Thymus (tissue), 11 donors: ENCODE results near the gene BICDL1. TPM values are rescaled to one million over a fixed set of nuclear protein-coding genes. Genes with fewer than 3 reads are reported as not detected.

Source experiments
- DNase-seq, 9 donors: peaks; one replicate each; pipeline ENCODE4 v3.0.0-alpha.2; 2013; ENCODE audit warnings: low spot score in 9 of 9, low read depth in 6 of 9, missing footprints in 1 of 9
- H3K27ac ChIP-seq, 2 donors: one replicate each; pipeline ENCODE4 v1.5.1; 2013; ENCODE audit warnings: control low read depth in 1 of 2, low read depth in 1 of 2, low read length in 1 of 2, mild to moderate bottlenecking in 1 of 2, moderate library complexity in 1 of 2
- H3K27me3 ChIP-seq, 2 donors: one replicate each; pipeline ENCODE4 v1.5.1; 2013; ENCODE audit warnings: low read length in 1 of 2; ENCODE audit not compliant: control insufficient read depth in 2 of 2, insufficient read depth in 1 of 2
- H3K36me3 ChIP-seq, 2 donors: one replicate each; pipeline ENCODE4 v1.5.1; 2013; ENCODE audit warnings: low read length in 1 of 2, mild to moderate bottlenecking in 1 of 2, moderate library complexity in 1 of 2; ENCODE audit not compliant: control insufficient read depth in 2 of 2, insufficient read depth in 2 of 2
- H3K4me1 ChIP-seq, 2 donors: one replicate each; pipeline ENCODE4 v1.5.1; 2013; ENCODE audit warnings: low read length in 2 of 2; ENCODE audit not compliant: control insufficient read depth in 2 of 2, insufficient read depth in 2 of 2
- H3K4me3 ChIP-seq, 2 donors: one replicate each; pipeline ENCODE4 v1.5.1; 2013; ENCODE audit warnings: low read length in 2 of 2, control low read depth in 1 of 2, mild to moderate bottlenecking in 1 of 2
- H3K9me3 ChIP-seq, 2 donors: one replicate each; pipeline ENCODE4 v1.5.1; 2013; ENCODE audit warnings: low read length in 1 of 2, mild to moderate bottlenecking in 1 of 2; ENCODE audit not compliant: control insufficient read depth in 2 of 2, insufficient read depth in 1 of 2
- WGBS: extraction: QIAGEN DNeasy Blood & Tissue Kit; methylation state at CpG from one replicate; pipeline ENCODE4 v1.1.7; 2013; 5-methylcytosine and 5-hydroxymethylcytosine counted together
- polyA plus RNA-seq: library from polyadenylated mRNA; stranded (reverse); fragments of 200-250 nt; gene quantifications from one replicate; pipeline ENCODE4 v1.2.3, GENCODE V29; 2013
- total RNA-seq: library from RNA; stranded (reverse); fragments of 120-200 nt; gene quantifications from one replicate; pipeline ENCODE4 v1.2.4, GENCODE V29; 2013
- donor health status: healthy.

The BICDL1 gene
- total and polyA plus RNA-seq, 2 donors: 18.7 to 67.6 TPM

DNA sequence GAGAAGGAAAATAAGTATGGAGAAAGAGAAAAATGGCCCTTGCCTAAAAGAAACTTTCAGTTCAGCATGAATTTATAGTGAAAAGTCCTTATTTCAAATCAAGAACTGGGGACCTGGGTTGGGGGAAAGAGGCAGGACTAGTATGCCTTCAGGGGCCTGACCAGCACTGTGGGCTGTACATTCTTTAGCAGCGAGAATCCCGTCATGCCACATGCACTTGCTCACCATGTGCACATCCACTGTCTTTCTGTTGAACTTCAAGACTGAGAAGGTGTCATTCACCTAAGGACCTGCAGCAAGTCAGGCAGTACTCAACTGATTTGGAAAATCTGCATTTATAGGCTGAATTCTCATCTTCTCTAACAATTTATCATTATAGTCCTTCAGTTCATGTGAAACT, 77.3 kb downstream of the BICDL1 start:
- Histone ChIP-seq H3K27ac (no peak overlapping the region), H3K27me3 (no peaks in the 10 kb centered on the region), H3K4me3 (no peak overlapping the region), H3K4me1 (no peaks in the 10 kb centered on the region), H3K36me3 (peaks cover 25 to 39% of the 10 kb centered on the region in 2 donors), H3K9me3 (no peaks in the 10 kb centered on the region)
- WGBS: 100% methylated on average over 2 of the region's 2 CpGs
- DNase-seq: no peak

DNA sequence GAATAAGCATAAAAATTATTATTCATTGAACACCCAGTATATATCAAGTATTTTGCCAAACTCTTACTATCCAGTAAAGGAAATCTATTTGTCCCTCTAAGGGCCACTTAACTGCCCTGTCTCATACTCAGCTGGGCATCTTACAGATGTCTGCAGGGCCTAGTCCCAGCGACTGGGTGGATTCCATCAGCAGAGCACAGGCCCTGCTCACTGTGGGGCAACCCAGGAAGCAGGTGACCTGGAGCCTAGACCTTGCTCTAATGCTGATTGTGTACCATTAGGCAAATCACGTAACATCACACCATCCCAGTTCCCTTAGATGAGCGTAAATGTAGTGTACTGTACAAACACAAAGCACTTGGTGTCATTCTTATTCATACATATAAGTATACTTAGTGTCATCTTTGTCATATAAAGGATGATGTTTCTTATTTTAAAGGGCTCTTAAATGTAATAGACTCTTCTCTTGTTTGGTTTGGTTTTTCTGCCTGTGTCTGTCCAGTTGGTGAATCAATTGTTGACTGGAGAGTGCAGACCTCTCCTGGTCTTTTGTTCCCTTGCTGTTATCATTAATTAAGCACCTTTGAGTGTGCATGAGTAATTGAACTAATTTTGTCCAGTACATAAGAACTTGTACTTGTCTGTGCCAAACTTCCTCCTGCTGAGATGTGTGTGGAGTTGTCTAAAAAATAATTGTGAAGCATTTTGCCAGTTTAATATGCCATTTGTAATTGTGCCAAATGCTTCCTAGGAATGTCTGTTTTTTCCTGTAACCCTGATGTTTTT, 78.2 kb downstream of the BICDL1 start:
- DNase-seq: no peak
- no peaks in the 10 kb centered on the region for H3K9me3 ChIP-seq
- H3K36me3 ChIP-seq: peaks cover 29 to 41% of the 10 kb centered on the region in 2 donors
- H3K27ac ChIP-seq: no peak overlapping the region
- WGBS: 95% methylated on average over 3 of the region's 3 CpGs
- no peak overlapping the region for H3K4me3 ChIP-seq
- H3K4me1 ChIP-seq: no peaks in the 10 kb centered on the region
- H3K27me3 ChIP-seq: no peaks in the 10 kb centered on the region

DNA sequence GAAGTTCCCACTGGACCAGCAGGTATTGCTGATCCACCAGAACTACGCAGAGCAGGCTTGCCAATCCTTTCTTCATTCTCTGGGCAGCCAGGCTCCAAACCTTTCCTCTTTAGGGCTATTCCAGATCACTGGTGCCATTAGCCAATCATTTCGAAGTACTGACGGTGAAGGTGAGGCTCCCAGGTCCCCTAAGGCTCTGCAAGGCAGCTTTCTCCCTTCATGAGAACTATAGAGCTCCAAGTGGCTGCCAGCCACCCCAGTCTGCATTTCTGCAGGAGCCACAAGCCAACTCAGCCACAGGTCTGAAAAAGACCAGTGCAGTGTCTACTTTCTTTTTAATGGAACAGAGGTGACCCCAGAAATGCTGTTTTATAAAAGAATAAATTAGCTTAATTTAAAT, 78.9 kb downstream of the BICDL1 start:
- no peak overlapping the region for H3K27ac ChIP-seq
- no peak for DNase-seq
- H3K36me3 ChIP-seq: peaks cover 34 to 47% of the 10 kb centered on the region in 2 donors
- no peaks in the 10 kb centered on the region for H3K9me3 ChIP-seq
- 97% methylated on average over 3 of the region's 3 CpGs for WGBS
- no peaks in the 10 kb centered on the region for H3K27me3 ChIP-seq
- no peaks in the 10 kb centered on the region for H3K4me1 ChIP-seq
- no peak overlapping the region for H3K4me3 ChIP-seq

DNA sequence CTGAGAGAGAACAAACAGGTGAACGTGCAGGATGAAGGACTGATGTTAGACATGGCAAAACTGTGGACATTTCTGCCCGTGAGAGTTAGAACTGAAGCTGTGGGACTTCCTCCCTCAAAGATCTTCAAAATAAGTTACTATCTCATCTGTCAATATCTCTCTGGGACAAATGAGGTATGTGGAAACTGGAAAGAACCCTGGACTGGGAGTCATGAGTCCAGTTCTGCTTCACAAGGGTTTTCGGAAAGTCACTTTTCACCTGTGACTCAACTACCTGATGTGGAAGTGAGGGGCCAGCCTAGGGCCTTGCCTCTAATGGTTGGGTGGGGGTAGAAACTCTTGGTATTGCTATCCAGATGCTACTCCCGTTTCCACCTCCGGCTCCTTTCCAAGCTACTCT, 80.2 kb downstream of the BICDL1 start:
- H3K36me3 ChIP-seq: peaks cover 32 to 44% of the 10 kb centered on the region in 2 donors
- no peaks in the 10 kb centered on the region for H3K4me1 ChIP-seq
- no peak overlapping the region for H3K4me3 ChIP-seq
- 97% methylated on average over 5 of the region's 5 CpGs for WGBS
- no peaks in the 10 kb centered on the region for H3K9me3 ChIP-seq
- no peak for DNase-seq
- H3K27me3 ChIP-seq: no peaks in the 10 kb centered on the region
- no peak overlapping the region for H3K27ac ChIP-seq

DNA sequence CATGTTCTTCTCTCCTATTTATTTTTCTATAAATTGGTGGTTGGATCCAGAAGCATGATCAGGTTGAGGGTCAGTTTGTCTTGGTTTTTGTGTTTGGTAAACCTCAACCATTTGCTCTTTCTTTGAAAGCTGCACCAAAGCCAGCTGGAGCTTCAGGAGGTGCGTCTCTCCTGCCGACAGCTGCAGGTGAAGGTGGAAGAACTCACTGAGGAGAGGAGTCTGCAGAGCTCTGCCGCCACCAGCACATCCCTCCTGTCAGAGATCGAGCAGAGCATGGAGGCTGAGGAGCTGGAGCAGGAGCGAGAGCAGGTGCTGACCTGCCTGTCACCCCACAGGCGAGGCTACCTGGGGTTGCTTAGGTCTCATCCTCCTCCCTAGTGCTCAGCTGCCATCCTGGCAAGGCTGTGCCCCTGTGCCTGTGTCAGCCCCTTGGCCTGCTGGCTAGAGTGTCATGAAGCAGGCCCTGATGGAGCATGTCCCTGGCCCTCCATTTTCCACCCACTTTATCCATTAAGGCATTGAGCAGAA, 82.5 kb downstream of the BICDL1 start:
- no peak overlapping the region for H3K27ac ChIP-seq
- H3K4me3 ChIP-seq: no peak overlapping the region
- WGBS: 97% methylated on average over 6 of the region's 6 CpGs
- no peaks in the 10 kb centered on the region for H3K9me3 ChIP-seq
- peaks cover 28 to 32% of the 10 kb centered on the region in 2 donors for H3K36me3 ChIP-seq
- H3K27me3 ChIP-seq: no peaks in the 10 kb centered on the region
- no peak for DNase-seq
- H3K4me1 ChIP-seq: peaks cover 0 to 9% of the 10 kb centered on the region in 2 donors

DNA sequence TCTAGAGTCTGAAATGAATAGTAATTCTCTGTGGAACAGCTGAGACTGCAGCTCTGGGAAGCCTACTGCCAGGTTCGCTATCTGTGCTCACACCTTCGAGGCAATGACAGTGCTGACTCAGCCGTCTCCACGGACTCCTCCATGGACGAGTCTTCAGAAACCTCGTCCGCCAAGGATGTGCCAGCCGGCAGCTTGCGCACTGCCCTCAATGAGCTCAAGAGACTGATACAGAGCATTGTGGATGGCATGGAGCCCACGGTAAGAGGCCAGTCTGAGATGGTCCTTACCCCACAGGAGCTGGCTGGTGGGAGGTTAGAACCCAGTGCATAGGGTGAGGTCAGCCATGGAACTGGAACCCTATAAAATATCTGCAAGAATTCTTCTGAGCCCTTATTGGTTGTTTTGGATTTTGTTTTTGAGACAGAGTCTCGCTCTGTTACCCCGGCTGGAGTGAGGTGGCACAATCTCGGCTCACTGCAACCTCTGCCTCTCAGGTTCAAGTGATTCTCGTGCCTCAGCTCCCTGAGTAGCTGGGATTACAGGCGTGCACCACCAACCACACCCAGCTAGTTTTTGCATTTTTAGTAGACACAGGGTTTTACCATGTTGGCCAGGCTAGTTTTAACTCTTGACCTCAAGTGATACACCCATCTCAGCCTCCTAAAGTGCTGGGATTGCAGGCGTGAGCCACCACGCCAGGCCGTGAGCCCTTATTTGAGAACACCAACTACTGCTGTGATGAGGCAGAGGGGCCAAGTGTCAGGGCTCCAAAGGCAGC, 83.6 kb downstream of the BICDL1 start:
- Histone ChIP-seq H3K4me1 (peaks cover 0 to 9% of the 10 kb centered on the region in 2 donors), H3K27me3 (no peaks in the 10 kb centered on the region), H3K4me3 (no peak overlapping the region), H3K27ac (no peak overlapping the region), H3K36me3 (peaks cover 32 to 36% of the 10 kb centered on the region in 2 donors), H3K9me3 (no peaks in the 10 kb centered on the region)
- no peak for DNase-seq
- 98% methylated on average over 18 of the region's 18 CpGs for WGBS

DNA sequence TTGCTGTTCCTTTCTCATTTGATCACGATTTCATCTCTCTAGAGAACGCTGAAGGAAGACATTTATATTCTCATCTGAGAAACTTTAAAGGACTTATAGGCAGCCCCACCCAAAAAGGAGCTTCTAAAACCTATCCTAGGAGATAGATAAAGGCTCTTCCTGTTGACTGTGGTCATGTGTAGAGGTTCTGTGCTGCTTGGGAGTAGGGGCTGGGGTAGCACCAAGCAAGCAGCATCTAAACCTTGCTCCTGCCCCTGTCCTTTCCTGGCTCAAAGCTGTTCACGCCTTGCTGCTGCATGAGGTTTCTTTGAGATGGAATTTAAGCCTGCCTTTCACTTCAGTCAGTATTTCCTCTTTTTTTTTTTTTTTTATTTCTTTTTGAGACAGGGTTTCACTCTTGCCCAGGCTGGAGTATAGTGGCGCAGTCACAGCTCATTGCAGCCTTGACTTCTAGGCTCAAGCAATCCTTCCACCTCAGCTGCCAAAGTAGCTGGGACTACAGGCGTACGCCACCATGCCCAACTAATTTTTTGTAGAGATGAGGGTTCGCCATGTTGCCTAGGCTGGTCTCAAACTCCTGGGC, 86.1 kb downstream of the BICDL1 start:
- H3K4me3 ChIP-seq: no peak overlapping the region
- WGBS: 77% methylated on average over 7 of the region's 7 CpGs
- H3K4me1 ChIP-seq: peaks cover 0 to 32% of the 10 kb centered on the region in 2 donors
- no peak for DNase-seq
- H3K9me3 ChIP-seq: no peaks in the 10 kb centered on the region
- H3K27ac ChIP-seq: no peak overlapping the region
- peaks cover 27 to 29% of the 10 kb centered on the region in 2 donors for H3K36me3 ChIP-seq
- H3K27me3 ChIP-seq: no peaks in the 10 kb centered on the region

DNA sequence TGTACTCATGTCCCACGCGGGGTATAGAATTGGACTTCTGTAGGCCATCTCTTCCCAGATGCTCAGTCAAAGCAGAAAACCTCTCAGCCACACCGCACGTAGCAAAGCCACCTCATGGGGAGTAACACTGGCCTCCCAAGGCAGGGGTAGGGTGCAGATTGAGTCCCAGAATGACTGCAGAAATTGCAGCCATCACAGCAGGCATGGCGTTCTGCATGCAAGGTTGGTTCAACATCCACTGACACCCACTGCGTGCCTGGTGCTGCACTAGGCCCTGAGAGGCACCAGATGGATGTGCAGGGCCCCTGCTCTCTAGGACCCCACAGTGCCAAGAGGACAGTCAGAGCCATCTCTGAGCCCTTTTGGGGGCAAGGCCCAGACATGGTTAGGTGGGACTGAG, 87.6 kb downstream of the BICDL1 start:
- 98% methylated on average over 6 of the region's 6 CpGs for WGBS
- DNase-seq: no peak

DNA sequence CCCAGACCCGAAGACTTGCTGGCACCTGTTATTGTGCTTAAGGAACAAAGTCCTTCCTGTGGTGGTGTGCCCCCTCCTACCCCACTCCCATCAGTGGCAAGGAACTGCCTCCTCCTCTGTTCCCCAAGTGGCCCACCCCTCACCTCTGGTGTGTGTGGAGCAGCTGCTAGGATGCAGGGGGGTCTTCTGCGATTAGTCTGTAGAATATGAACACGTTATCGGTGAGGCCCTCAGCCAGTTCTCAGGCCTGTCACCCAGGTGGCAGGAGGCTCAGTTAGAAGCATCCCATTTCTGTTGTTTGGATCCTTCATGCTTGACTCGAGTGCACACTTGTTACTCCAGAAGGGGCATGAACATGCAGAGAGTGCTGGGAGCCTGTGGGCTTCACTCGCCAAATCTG, 88.2 kb downstream of the BICDL1 start:
- Histone ChIP-seq H3K36me3 (peaks cover 18 to 24% of the 10 kb centered on the region in 2 donors), H3K27me3 (no peaks in the 10 kb centered on the region), H3K4me1 (peaks cover 0 to 33% of the 10 kb centered on the region in 2 donors), H3K4me3 (no peak overlapping the region), H3K27ac (no peak overlapping the region), H3K9me3 (no peaks in the 10 kb centered on the region)
- 86% methylated on average over 6 of the region's 6 CpGs for WGBS
- DNase-seq: no peak

More for the DNA sequence above, 87.6 kb downstream of the BICDL1 start:
- H3K9me3 ChIP-seq: no peaks in the 10 kb centered on the region
- no peak overlapping the region for H3K27ac ChIP-seq
- H3K4me3 ChIP-seq: no peak overlapping the region
- no peaks in the 10 kb centered on the region for H3K27me3 ChIP-seq
- H3K4me1 ChIP-seq: peaks cover 0 to 33% of the 10 kb centered on the region in 2 donors
- peaks cover 23 to 27% of the 10 kb centered on the region in 2 donors for H3K36me3 ChIP-seq
